Activated CD4-positive, alpha-beta memory T cell treated with anti-CD3 and anti-CD28 coated beads, Interleukin-2, amount 10 ng/mL, durations not matched to agents 7 days and 5 days (primary cell): ENCODE data around the gene NBEAL2. TPM values are rescaled to one million over a fixed set of nuclear protein-coding genes. Genes with fewer than 3 reads are reported as not detected.

ENCODE experiments used
- CTCF ChIA-PET: fragments of 350-600 bp; sonication (Branson Sonifier 250); formaldehyde crosslinking; loops from one replicate; lab custom pipeline; 2021; ENCODE audit warnings: antibody characterized with exemption, inconsistent platforms; lab: Charles Lee
- POLR2A ChIA-PET: fragments of 350-600 bp; sonication (Branson Sonifier 250); formaldehyde crosslinking; loops from one replicate; lab custom pipeline; 2021; ENCODE audit warnings: antibody characterized with exemption; lab: Charles Lee
- DNase-seq: peaks from one replicate; pipeline ENCODE4 v3.0.0-alpha.2; 2020
- H3K27ac Mint-ChIP-seq: one replicate; pipeline ENCODE4 v1.8.0; 2021; ENCODE audit warnings: mild to moderate bottlenecking, mixed read lengths
- H3K27me3 Mint-ChIP-seq: one replicate; pipeline ENCODE4 v1.8.0; 2021; ENCODE audit warnings: mixed read lengths
- H3K36me3 Mint-ChIP-seq: one replicate; pipeline ENCODE4 v1.8.0; 2021; ENCODE audit warnings: low read depth, mixed read lengths
- H3K4me1 Mint-ChIP-seq: one replicate; pipeline ENCODE4 v1.8.0; 2021; ENCODE audit warnings: mixed read lengths
- H3K4me3 Mint-ChIP-seq: one replicate; pipeline ENCODE4 v1.8.0; 2021; ENCODE audit warnings: mild to moderate bottlenecking, mixed read lengths
- H3K9me3 Mint-ChIP-seq: one replicate; pipeline ENCODE4 v1.8.0; 2021; ENCODE audit warnings: mixed read lengths
- total RNA-seq, 2 experiments: library from RNA; stranded (reverse); gene quantifications; one replicate each; pipeline ENCODE4 v1.2.3, GENCODE V29; 2021

The NBEAL2 gene
- total RNA-seq, 2 experiments from 2014 or later = 254 to 267 TPM

DNA sequence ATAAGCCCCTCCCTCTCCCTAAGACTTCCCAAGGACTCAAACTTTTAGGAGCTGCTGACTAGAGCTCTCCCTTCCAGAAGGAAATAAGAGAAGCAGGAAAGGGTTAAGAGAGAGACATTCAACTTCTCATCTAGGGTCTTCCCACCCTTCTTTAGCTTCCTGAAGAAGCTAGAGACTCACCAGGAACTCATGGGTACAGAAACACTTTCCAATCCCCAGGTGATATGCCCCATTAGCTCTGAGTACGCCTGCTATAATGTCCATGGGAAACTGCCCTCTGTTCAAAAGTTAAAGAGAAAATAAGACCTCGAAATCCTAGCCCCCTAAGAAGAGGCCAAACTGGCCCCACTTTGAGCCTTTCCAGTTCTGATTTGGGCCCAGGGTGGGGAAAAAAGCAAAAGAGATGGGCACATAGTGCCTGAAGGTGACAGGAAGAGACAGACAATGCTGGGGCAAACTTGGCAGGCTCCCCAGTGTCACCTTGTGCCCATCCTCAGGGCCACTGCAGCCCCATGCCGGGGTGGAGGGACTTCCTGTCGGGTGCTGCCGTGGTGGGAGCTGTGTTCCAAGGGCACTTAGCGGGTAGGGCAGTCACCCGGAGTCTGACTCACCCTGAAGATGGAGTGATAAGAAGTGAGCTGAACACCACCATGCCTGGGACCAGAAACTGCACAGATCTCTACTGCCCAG is 32.5 kb upstream of the NBEAL2 start:
- Mint-ChIP-seq H3K27me3 (no peaks in the 10 kb centered on the region), H3K4me1 (peaks cover 75% of the 10 kb centered on the region), H3K36me3 (peaks cover 43% of the 10 kb centered on the region), H3K9me3 (no peaks in the 10 kb centered on the region), H3K4me3 (peak overlapping the region; percentile 70), H3K27ac (peak overlapping the region; percentile 98)
- DNase-seq = peak; percentile 87
- CTCF ChIA-PET = interaction anchor here (0.6 to 2.7 kb wide), 13 partner anchors 9 to 256 kb away, joined by 3 to 12 read pairs (median 4); partner anchors contain the start of gene NBEAL2
- POLR2A ChIA-PET = interaction anchor here (0.8 to 5.4 kb wide), 9 partner anchors 10 to 433 kb away, joined by 4 to 94 read pairs (median 24); partner anchors contain the start of genes CCDC12, NBEAL2, PTPN23 and SETD2

DNA sequence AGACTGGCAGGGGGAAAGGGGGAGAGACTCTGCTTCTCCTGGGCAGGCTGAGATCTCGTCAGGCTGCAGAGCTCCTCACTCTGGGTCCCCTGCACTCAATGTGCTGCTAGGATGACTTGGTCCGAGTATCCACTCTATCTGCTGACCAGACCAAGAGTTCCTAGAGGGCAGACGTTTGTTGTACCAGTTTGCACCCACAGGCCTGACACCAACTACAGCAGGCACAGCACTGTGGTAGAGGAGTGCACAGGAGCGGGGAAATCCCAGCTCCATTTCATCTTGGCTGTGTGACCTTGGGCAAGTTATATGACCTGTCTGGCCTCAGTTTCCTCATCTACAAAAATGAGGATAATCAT is 31.9 kb upstream of the NBEAL2 start:
- H3K4me1 Mint-ChIP-seq = peaks cover 79% of the 10 kb centered on the region
- H3K27me3 Mint-ChIP-seq = no peaks in the 10 kb centered on the region
- no peaks in the 10 kb centered on the region for H3K9me3 Mint-ChIP-seq
- H3K36me3 Mint-ChIP-seq = peaks cover 46% of the 10 kb centered on the region
- ChIA-PET POLR2A (interaction anchor here (0.7 to 5.4 kb wide), 10 partner anchors 10 to 474 kb away, joined by 3 to 94 read pairs (median 16); partner anchors contain the start of genes CCDC12, NBEAL2, PTPN23 and SETD2), CTCF (interaction anchor here (0.6 to 2.7 kb wide), 11 partner anchors 9 to 256 kb away, joined by 3 to 12 read pairs (median 4); partner anchors contain the start of gene NBEAL2)
- no peak for DNase-seq
- H3K4me3 Mint-ChIP-seq = peak overlapping the region; percentile 70
- peak overlapping the region; percentile 98 for H3K27ac Mint-ChIP-seq

DNA sequence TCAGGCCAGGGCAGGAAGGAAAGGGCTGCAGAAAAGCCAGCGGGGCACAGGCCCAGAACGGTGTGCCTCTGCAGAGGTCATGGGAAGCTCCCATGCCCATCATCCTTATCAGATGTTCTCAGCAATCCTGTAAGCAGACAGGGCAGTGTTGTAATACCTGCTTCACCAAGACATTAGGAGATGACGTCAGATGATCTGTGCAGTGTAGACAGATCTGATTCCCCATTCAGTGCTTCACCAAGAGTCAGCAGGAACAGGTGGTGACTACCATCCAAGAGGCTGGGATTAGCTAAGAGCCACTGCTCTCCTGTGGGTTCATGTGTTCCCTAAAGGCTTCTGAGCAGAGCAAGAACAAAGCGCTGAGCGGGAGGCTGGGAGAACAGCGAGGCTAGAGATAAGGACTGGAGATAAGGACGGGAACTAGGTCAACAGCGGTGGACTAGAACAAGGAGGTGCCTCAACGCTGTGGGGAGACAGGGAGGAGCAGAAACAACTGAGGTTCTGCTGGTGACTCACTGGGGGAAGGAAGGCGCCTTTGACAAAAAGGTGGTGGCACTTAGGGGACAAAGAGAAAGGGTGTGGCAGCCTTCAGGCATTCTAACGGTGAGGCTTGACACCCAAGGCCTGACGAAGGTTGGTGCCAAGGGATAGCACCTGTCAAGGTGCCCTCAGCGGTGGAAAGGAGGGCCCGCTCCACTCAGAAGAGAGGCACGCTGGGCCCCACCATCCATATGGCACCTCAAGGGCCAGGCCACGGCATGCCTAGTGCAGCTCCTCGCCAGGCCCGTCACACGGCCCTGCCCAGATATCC is 31.3 kb upstream of the NBEAL2 start:
- Mint-ChIP-seq H3K36me3 (peaks cover 43% of the 10 kb centered on the region), H3K4me1 (peaks cover 82% of the 10 kb centered on the region), H3K4me3 (peak overlapping the region; percentile 70), H3K9me3 (no peaks in the 10 kb centered on the region), H3K27ac (peak overlapping the region; percentile 98), H3K27me3 (no peaks in the 10 kb centered on the region)
- peak; percentile 85 for DNase-seq
- CTCF ChIA-PET = interaction anchor here (1.2 to 2.7 kb wide), 8 partner anchors 14 to 34 kb away, joined by 3 to 12 read pairs (median 6); partner anchors contain the start of gene NBEAL2
- POLR2A ChIA-PET = interaction anchor here (0.6 to 5.4 kb wide), 12 partner anchors 9 to 473 kb away, joined by 3 to 94 read pairs (median 6); partner anchors contain the start of genes CCDC12, NBEAL2, PTPN23 and SETD2

DNA sequence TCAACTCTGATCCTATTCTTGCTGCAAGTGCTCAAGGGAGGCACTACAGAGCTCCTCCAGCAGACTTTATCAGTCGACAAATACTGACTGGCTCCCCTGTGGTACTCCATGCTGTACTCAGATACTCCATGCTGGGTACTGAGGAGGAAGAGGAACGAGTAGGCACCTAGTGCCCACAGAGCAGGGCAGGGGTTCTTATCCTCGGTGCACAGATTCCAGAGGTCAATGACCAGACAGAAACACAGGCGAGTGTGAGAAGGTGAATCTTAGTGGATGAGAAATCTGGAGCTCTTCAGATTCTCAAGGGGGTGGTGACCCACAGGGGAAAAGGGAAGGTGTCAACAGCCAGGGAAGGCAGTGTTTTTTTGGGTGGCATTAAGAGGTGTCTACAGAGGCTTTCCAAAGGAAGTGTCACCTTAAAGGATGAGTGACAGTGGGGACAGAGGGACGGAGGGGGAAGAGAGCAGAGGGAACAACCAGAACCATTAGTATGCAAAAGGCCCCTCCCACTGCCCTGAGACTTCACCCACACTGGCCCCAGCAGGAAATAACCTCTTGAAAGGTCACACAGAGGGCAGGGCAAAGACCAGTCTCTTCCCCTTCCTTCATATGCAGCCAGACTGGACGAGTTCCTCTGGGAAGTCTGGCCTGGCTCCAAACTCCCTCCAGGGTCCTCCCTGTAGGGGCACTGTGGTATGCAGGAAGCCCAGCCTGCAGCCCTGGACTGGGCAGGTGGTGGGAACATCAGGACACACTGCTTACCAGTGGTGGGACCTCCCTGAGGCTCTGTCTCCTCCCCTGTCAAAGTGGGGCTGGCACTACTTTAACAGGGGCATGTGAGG is 30.4 kb upstream of the NBEAL2 start:
- peak overlapping the region; percentile 56 for H3K4me3 Mint-ChIP-seq
- POLR2A ChIA-PET = interaction anchor here (0.6 to 5.4 kb wide), 7 partner anchors 8 to 44 kb away, joined by 3 to 94 read pairs (median 34); partner anchors contain the start of genes CCDC12 and NBEAL2
- peak; percentile 59 for DNase-seq
- no peaks in the 10 kb centered on the region for H3K9me3 Mint-ChIP-seq
- H3K4me1 Mint-ChIP-seq = peaks cover 91% of the 10 kb centered on the region
- H3K36me3 Mint-ChIP-seq = peaks cover 43% of the 10 kb centered on the region
- H3K27me3 Mint-ChIP-seq = no peaks in the 10 kb centered on the region
- CTCF ChIA-PET = interaction anchor here (1.9 to 2.7 kb wide), 2 partner anchors 24 to 31 kb away, joined by 4 to 6 read pairs; partner anchors contain the start of gene NBEAL2
- peak overlapping the region; percentile 98 for H3K27ac Mint-ChIP-seq

DNA sequence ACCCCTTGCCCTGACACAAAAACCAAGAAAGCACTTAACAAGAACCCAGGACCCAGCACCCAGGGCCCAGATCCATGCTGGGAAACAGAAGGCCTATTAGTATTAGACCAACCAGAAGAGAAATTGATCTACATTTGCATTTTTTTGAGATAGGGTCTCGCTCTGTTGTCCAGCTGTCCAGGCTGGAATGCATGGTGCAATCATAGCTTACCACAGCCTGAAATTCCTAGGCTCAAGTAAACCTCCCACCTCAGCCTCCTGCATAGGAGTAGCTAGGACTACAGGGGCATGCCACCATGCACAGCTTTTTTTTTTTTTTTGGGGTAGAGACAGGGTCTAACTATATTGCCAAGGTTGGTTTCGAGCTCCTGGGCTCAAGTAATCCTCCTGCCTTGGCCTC is 29.3 kb upstream of the NBEAL2 start:
- ChIA-PET POLR2A (interaction anchor here (1.0 to 5.4 kb wide), 3 partner anchors 19 to 37 kb away, joined by 3 to 94 read pairs (median 3); partner anchors contain the start of gene NBEAL2), CTCF (interaction anchor here (1.1 to 1.8 kb wide), 2 partner anchors 17 to 31 kb away, joined by 3 to 4 read pairs; no protein-coding TSS in a partner anchor)
- no peak overlapping the region for H3K4me3 Mint-ChIP-seq
- H3K4me1 Mint-ChIP-seq = peaks cover 93% of the 10 kb centered on the region
- H3K9me3 Mint-ChIP-seq = no peaks in the 10 kb centered on the region
- no peak for DNase-seq
- H3K27ac Mint-ChIP-seq = peak overlapping the region; percentile 98
- peaks cover 51% of the 10 kb centered on the region for H3K36me3 Mint-ChIP-seq
- H3K27me3 Mint-ChIP-seq = no peaks in the 10 kb centered on the region

DNA sequence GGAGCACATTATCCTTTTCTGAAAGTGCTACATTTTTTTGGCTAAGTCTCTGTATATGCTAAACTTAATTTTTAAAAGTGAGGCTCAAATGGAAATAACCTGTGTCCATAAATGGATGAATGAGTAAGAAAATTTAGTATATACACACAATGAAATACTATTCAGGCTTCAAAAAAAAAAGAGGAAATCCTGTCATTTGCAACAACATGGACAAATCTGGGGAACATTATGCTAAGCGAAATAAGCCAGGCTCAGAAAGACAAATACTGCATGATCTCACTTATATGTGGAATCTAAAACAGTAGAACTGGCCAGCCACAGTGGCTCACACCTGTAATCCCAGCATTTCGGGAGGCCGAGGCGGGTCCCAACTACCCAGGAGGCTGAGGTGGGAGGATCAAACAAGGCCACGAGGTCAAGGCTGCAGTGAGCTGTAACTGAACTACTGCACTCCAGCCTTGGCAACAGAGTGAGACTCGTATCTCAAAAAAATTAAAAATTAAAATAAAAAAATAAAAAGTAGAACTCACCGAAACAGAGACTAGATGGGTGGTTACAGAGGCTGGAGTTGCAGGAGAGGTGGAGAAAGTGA is 28.7 kb upstream of the NBEAL2 start:
- Mint-ChIP-seq H3K36me3 (peaks cover 47% of the 10 kb centered on the region), H3K27me3 (no peaks in the 10 kb centered on the region), H3K27ac (peak overlapping the region; percentile 34), H3K4me3 (no peak overlapping the region), H3K9me3 (no peaks in the 10 kb centered on the region), H3K4me1 (peaks cover 93% of the 10 kb centered on the region)
- ChIA-PET CTCF (interaction anchor here (1.1 to 1.8 kb wide), 2 partner anchors 18 to 30 kb away, joined by 3 to 4 read pairs; no protein-coding TSS in a partner anchor), POLR2A (interaction anchor here (0.6 to 5.4 kb wide), 4 partner anchors 20 to 37 kb away, joined by 3 to 94 read pairs (median 3); partner anchors contain the start of gene NBEAL2)
- no peak for DNase-seq

DNA sequence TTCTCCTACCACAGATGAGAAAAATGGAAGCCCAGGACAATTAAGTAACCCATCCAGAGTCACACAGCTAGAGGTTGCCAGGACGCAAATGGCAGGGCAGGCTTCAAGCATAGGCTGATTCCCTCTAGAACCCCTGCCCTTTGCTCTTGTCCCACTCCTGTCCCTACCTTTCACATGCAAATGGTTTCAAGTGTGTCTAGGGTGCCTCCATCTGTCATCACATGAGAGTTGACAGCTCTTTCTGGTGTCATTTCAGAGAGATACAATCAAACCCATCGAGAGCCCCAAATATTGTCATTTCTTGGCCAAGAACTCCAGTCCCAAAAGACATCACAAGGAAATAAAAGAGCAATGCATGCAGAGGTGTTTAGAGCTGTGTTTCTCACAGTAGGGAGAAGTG is 26.7 kb upstream of the NBEAL2 start:
- ChIA-PET CTCF (interaction anchor here (0.8 kb wide), 1 partner anchor 26 kb away, joined by 3 read pairs; no protein-coding TSS in a partner anchor), POLR2A (interaction anchor here (0.7 to 3.8 kb wide), 6 partner anchors 12 to 212 kb away, joined by 3 to 29 read pairs (median 4); partner anchors contain the start of genes NBEAL2 and SETD2)
- H3K27ac Mint-ChIP-seq = peak overlapping the region; percentile 82

DNA sequence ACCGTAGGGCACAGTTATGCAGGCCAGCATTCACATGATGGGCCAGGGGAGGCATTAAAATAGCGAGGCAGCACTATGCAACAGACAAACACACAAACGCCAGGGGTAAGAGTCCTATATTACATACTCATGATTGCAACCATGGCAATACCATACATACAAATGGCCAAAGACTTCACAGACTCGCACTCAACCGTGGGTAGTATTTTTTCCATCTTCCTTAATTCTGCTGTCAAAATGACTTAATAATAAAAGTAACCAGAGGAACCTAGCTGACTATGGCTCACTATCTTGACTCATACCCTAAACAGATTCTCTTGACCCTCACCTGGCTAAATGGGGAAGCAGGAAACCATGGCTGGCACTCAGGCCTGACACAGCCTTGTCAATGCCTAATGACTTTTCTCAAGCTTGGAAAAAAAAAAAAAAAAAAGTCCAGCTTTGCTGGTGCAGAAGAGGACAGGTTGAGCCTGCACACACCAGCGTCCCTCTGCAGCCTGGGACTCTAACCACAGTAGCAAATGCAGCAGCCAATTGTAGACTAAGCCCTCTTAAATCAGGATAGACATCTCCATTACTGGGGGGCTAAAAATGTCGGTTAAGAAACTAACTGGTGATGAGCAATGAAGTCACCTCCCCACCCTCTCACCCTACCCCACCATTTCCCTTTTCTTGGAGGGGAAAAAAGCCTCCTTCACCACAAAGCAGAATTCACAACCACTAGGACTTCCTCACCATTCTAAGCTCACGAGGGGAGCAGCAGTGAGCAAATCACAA is 26.0 kb upstream of the NBEAL2 start:
- Mint-ChIP-seq H3K9me3 (no peaks in the 10 kb centered on the region), H3K4me3 (peak overlapping the region; percentile 41), H3K36me3 (peaks cover 36% of the 10 kb centered on the region), H3K27me3 (no peaks in the 10 kb centered on the region), H3K27ac (peak overlapping the region; percentile 82), H3K4me1 (peaks cover 84% of the 10 kb centered on the region)
- ChIA-PET POLR2A (interaction anchor here (0.7 to 3.8 kb wide), 8 partner anchors 12 to 229 kb away, joined by 3 to 29 read pairs (median 4); partner anchors contain the start of genes NBEAL2 and SETD2), CTCF (interaction anchor here (0.6 to 1.1 kb wide), 3 partner anchors 12 to 25 kb away, joined by 3 to 5 read pairs (median 3); no protein-coding TSS in a partner anchor)
- no peak for DNase-seq

More for the DNA sequence above, 26.7 kb upstream of the NBEAL2 start:
- peaks cover 86% of the 10 kb centered on the region for H3K4me1 Mint-ChIP-seq
- H3K4me3 Mint-ChIP-seq = peak overlapping the region; percentile 41
- no peak for DNase-seq
- no peaks in the 10 kb centered on the region for H3K27me3 Mint-ChIP-seq
- no peaks in the 10 kb centered on the region for H3K9me3 Mint-ChIP-seq
- H3K36me3 Mint-ChIP-seq = peaks cover 36% of the 10 kb centered on the region

DNA sequence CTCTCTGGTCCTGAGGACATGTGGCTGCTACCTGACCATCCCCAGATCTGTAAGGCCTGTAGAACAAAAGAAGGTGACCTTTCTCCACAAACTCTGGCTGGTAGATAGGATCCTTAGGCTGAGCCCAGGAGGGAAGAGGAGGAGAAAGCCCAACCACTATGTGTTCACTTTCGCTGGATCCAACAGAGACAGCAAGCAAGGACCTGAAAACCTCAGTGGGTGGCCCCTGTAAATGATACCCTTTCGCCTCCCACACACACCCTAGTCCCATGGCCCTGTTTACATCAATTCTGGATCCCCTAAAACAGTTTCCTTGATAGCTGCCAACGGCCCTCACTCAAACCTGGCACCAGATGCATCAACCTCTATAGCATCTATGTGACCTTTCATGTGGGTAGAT is 25.3 kb upstream of the NBEAL2 start:
- Mint-ChIP-seq H3K27ac (peak overlapping the region; percentile 82), H3K9me3 (no peaks in the 10 kb centered on the region), H3K36me3 (peaks cover 38% of the 10 kb centered on the region), H3K27me3 (no peaks in the 10 kb centered on the region), H3K4me1 (peaks cover 84% of the 10 kb centered on the region), H3K4me3 (peak overlapping the region; percentile 41)
- no peak for DNase-seq
- ChIA-PET POLR2A (interaction anchor here (1.3 to 3.8 kb wide), 3 partner anchors 11 to 40 kb away, joined by 4 to 29 read pairs (median 5); partner anchors contain the start of gene NBEAL2), CTCF (interaction anchor here (0.6 to 1.1 kb wide), 3 partner anchors 11 to 26 kb away, joined by 3 to 5 read pairs (median 3); no protein-coding TSS in a partner anchor)

DNA sequence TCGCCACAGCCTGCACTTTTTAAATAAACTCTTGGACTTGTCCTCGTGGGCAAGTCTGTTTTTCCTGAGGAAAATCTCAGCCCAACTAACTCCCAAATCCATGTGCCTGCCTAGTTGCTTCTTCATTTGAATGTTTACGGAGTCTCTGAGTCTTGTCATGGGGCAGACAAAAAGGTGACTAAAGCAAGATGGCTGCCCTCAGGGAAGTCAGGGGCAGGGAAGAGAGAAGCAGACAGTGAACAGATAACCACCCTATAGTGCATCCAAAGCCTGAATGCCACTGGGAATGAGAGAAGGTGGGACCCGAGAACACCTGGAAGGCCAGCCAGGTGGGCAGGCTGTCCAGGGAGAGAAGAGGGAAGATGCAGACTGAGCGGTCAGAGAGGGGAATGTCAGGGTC is 24.3 kb upstream of the NBEAL2 start:
- CTCF ChIA-PET = no interaction called here
- H3K27ac Mint-ChIP-seq = peak overlapping the region; percentile 82
- peaks cover 41% of the 10 kb centered on the region for H3K36me3 Mint-ChIP-seq
- no peaks in the 10 kb centered on the region for H3K9me3 Mint-ChIP-seq
- H3K4me1 Mint-ChIP-seq = peaks cover 86% of the 10 kb centered on the region
- peak overlapping the region; percentile 33 for H3K4me3 Mint-ChIP-seq
- H3K27me3 Mint-ChIP-seq = no peaks in the 10 kb centered on the region
- POLR2A ChIA-PET = interaction anchor here (1.7 to 4.7 kb wide), 3 partner anchors 7 to 24 kb away, joined by 7 to 36 read pairs (median 29); partner anchors contain the start of genes CCDC12 and NBEAL2
- DNase-seq = no peak
